HG03064 (cell line): ENCODE data around the gene MAML2.

Source experiments
- ATAC-seq: cut with Tn5 transposase; IDR thresholded peaks from one replicate; pipeline ENCODE4 v1.9.1; 2021; ENCODE audit warnings: low read depth; ENCODE audit not compliant: unreplicated experiment

The MAML2 gene

DNA sequence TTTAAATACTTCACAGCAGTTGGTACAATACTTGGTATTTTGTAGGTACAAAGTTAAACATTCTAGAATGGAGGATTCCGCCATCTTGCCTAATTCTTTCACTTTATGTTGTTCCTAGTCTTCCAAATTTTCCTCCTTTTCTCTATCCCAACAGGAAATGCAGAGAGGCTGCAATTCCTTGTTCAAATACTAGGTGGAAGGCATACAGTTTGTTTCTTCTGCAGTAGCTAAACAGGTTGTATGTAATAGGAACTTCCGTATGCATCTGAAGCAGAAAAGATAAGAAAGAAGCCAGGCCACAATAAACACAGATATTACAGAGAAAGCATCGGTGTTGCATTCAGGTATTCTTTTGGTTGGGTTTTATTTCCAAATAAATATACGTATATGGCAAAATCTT lies 232.7 kb downstream of the MAML2 start:
- no peak for ATAC-seq

DNA sequence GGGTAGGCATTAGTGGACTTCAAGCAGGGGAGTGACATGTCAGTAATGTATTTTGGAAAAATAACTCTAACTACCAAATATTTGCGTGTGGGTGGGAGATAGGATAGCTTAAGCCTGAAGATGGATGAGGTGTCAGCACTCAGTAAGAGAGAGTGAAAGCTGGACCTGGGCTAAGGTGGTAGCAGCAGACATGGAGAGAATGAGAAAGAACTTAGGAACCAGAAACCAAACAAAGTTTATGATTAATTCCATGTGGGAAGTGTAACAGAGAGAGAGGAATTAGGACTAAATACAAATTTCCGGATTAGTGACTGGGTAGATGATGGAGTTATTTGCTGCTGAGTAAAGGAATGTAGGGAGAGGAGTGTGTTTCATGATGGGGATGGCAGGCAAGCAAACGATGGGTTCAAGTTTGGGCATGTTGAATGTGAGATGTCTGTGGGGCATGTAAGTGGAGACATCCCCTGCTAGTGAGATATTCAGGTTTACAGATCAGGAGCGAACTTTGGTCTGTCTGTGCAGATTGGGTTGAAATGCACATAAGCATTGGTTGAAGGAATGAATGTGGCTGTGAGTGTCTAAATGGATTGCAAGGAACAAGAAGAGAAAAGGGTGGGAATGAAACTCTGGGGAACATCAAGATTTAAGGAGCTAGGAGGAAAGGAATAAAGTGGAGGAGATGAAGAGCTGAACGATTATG lies 233.5 kb downstream of the MAML2 start:
- no peak for ATAC-seq

- ATAC-seq, result no peak
These were observed 235.7 kb downstream of the MAML2 start for GRCh38 chr11:96107143-96107824.

- ATAC-seq, result no peak
These were observed 236.3 kb downstream of the MAML2 start for GRCh38 chr11:96106645-96107044.

GRCh38 chr11:96105944-96106343 lies 237.1 kb downstream of the MAML2 start:
- ATAC-seq, result no peak

- ATAC-seq, result no peak
These were observed 237.6 kb downstream of the MAML2 start for GRCh38 chr11:96105197-96105895.

GRCh38 chr11:96104496-96104895 lies 238.5 kb downstream of the MAML2 start:
- ATAC-seq, result no peak

DNA sequence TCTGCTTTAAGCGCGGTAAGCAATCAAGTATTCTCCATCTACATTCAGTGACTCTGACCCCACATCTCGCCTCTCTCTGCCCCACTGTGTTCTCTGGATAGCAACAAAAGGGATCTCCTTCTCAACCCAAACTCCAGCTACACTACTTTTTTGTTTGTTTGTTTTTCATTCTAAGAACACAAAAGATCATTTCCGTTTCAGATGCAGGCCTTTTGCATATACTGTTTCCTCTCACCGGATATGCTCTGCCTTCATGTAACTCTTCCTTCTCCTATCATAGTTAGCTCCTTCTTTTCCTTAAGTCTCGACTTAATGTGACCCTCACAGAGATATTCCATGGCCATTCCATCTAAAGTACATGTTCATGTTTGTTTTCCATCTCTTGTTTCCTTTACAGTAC lies 239.3 kb downstream of the MAML2 start:
- no peak for ATAC-seq

- ATAC-seq, result no peak
These were observed 239.9 kb downstream of the MAML2 start for GRCh38 chr11:96103102-96103501.

DNA sequence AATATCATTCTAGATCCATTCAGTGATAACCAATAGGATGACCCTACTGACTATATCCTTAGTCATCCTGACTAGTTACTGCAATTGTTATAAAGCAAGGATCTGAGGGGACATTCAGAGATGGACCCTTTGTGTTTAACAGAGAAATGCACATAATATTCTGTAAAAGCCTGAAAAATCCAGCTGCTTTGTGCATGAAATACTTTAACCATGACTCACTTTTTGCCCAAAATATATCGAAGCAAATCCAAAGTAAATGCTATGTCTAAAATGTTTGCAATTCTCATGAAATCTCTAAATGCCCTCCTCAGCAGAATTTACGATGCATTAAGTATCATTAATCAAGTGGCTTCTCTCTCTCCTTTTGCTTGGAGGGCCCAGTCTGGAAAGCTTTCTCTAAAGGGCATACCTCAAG lies 240.3 kb downstream of the MAML2 start:
- ATAC-seq, result no peak

DNA sequence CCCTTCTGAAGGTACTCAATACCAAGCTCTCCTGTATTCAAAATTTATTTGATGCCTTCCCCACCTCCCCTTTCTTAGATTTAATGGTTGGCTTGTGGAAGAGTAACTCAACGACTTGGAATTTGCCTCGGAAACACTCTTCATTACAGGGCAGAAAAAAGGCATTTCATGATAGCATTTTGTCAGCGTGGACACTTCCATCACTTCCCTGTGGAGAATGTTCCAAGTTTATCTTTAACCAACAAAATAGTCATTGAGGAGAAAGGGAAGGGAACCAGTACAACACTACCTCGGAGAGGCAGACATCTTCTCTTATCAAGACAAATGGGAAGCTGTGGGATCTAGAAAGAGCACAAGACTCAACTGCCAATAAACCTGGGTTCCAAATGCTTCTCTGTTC lies 241.8 kb downstream of the MAML2 start:
- no peak for ATAC-seq

DNA sequence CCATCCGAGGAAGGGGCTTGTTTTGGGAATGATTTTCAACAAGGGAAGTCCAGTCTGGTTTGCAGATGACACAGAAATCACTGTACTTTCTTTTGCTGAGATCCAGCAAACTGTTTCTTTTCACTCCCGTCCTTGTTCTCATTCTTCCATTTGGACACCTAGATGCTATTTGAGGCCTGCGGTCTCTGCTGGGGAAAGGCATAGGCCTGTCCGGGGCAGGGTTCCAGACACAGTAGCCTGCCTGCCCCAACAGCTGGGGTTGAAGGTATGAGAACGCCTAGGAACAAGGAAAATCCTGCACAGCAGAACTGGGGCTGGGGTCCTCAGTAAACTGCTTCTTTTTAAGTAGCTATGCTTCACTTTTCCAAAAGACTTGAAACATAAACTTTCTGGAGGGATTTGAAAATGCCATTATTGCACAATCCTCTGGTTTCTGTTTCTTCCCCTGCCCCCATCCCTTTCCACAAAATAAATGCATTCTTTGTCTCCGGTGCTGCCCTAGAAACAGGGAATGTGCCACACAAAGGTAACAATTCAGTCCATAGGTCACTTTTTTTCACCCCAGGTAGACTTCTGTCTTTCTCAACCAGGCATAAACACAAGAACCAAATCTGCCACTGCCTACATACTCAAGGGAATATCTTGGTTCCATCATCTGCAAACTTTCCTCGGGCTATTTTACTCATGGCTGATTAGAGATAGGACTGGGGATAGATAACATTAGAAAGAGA lies 244.3 kb downstream of the MAML2 start:
- no peak for ATAC-seq

- no peak for ATAC-seq
These were observed 245.1 kb downstream of the MAML2 start for GRCh38 chr11:96097844-96098421.

DNA sequence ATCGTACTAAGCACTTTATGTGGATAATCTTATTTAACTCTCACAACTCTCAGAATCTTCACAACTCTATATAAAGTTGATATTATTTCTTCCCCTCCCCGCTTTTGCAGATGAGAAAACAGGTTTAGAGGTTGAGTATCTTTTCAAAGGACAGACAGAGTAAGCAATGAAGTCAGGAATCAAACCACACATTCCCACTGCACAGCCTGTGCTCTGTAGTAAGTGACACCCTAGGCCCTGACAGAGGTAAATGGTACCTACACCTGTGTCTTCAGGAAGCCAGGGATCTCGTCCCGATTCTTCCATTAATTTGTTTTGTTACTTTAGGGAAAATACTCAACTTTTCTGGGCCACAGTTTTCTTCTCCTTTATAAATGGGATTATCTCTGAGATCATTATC lies 246.6 kb downstream of the MAML2 start:
- no peak for ATAC-seq

GRCh38 chr11:96095884-96096303 lies 247.1 kb downstream of the MAML2 start:
- no peak for ATAC-seq

DNA sequence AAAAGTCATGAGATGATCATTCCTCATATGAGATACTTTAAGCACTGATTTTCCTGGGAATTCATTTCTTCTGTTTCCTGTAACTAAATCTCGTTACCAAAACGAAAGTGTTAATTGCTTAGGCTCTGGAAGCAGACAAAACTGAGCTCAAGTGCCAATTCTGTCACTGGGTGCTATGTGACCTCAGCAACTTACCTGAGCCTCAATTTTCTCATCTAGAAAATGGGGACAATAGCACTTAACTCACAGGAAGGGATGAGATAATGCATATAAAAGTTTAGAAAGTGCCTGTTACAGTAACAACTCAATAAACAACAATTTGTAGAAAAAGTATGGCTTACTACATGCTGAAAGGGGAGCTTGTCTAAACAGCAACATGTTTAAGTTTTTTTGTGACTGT lies 248.8 kb downstream of the MAML2 start:
- ATAC-seq, result no peak

GRCh38 chr11:96092511-96092910 lies 250.5 kb downstream of the MAML2 start:
- no peak for ATAC-seq

DNA sequence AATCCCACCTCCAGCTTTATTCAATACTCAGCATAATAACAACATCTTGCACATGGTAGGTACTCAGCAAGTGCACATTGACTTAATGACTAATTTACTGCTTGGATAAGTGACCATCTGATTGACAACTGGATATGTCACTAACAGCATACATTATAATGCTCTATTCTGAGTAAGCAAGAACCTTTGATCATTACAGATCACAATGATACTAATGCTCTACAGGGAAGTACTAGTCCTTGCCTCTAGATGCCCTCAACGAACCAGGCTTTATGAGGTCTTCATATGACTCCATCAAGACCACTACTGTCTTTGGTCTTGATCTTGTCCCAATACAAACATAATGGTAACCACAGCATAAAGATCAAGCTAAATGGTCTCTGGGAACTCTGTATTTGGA lies 251.5 kb downstream of the MAML2 start:
- ATAC-seq, result no peak

DNA sequence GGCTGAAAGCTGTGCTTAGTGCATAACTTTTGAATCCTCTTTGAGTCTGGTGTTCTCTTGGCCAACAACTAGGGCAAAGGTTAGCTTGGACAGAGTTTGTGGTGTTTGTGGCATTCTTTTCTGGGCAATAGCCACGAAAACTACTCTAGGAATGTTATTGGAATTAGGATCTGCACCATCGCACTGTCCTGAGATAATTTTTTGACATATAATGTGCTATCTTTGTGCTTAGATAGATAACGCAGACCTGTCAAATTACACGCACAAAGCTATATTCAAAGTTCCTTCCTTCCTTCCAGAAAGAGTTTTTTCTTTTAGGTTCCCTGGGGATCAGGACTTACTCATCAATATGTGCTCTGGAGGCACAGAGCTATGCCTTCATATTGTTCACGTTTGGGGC lies 252.3 kb downstream of the MAML2 start:
- ATAC-seq, result no peak

GRCh38 chr11:96088914-96089313 lies 254.1 kb downstream of the MAML2 start:
- no peak for ATAC-seq

- no peak for ATAC-seq
These were observed 256.9 kb downstream of the MAML2 start for GRCh38 chr11:96086111-96086510.
